Superior temporal gyrus (tissue), 1 donor: ENCODE data around the gene GATAD1.
A peak's percentile ranks its signal among the peaks of the same experiment; 100 is the strongest.
"Not testable (repeated sequence)": the region's sequence is repeated elsewhere in the genome, so short reads cannot be mapped to it uniquely, and the experiment has no call there.

ENCODE experiments used
- DNase-seq: peaks from one replicate; pipeline ENCODE4 v3.0.0-alpha.2; 2016; ENCODE audit errors: extremely low spot score

Gene GATAD1

DNA sequence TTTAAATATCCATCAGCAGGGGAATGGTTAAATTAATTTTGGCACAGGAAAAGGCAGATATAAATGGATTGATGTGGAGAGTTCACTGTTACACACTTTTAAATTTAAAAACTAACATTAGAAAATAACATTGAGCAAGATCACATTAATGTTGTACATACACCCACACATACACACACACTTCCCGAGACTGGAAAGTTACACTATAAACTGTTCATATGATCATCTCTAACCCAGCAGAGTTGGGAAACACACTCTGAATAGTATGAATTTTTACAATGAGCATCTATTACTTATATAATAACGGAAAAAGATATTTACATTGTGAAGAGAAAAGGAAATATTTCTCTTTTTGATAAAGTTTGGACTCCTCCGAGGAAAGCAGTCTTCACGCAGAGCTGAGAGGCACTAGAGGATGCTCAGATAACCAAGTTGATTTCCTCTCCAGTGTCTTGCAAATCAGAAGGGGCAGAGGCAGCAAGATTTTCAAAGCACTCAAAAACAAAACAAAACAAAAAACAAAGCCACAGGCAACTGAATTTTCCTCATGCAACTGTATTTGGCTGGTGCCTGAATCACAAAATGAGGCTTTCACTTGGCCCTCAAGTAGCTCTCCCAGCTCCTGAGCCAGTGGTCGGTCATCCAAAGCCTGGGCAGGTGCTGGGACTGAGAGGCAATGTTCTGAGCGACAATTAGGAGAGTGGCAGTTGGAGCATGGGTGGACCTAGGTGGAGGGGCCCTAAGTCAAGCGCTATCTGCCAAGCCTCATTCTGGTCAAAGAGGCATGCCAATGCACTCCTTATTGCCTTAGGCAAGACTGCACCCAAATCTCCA is 10.5 kb upstream of the GATAD1 start:
- no peak for DNase-seq

DNA sequence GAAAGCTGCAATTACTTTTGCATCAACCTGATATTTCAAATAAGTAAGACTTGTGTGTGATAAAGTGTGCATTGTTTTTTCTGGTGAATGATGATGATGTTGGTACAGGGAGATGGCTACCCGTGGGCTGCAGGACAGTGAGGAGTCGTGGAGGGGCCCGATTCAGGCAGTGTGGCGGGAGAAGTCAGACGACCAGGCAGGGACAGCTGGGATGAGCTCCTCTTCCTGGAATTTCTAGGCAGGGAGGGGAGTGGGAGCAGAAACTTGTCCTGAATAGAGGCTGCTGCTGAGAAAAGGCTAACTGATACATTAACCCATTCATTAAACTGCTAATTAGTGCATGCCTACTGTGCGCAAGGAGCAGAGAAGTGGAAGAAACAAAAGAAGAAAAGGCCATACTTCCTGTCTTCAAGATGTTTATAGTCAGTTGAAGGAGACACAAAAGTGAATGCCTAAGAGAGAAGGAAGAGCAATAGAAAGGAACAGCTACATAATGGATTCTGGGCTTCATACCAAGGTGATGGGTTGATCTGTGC is 9.3 kb upstream of the GATAD1 start:
- no peak for DNase-seq

DNA sequence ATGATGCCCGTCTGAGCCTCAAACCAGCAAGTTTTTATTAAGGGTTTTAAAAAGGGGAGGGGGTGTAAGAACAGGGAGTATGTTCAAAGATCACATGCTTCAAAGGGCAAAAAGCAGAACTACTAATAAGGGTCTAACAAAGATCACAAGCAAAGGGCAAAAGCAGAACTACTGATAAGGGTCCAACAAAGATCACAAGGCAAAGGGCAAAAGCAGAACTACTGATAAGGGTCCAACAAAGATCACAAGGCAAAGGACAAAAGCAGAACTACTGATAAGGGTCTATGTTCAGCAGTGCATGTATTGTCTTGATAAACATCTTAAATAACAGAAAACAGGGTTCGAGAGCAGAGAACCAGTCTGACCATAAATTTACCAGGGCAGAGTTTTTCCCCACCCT is 4.6 kb upstream of the GATAD1 start:
- DNase-seq = not testable (repeated sequence)

DNA sequence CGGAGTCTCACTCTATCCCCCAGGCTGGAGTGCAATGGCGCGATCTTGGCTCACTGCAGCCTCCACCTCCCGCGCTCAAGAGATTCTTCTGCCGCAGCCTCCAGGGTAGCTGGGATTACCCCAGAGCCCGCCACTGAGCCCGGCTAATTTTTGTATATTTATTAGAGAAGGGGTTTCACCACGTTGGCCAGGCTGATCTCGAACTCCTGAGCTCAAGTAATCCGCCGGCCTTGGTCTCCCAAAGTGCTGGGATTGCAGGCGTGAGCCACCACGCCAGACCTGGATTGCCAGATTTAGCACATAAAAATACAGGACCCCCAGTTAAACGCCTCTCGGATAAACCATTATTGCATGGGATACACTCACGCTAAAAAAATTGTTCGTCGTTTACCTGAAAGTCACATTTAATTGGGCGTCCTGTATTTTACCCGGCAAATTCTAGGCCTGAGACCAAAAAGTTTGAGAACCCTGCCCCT is 375 bp upstream of the GATAD1 start:
- DNase-seq = no peak

DNA sequence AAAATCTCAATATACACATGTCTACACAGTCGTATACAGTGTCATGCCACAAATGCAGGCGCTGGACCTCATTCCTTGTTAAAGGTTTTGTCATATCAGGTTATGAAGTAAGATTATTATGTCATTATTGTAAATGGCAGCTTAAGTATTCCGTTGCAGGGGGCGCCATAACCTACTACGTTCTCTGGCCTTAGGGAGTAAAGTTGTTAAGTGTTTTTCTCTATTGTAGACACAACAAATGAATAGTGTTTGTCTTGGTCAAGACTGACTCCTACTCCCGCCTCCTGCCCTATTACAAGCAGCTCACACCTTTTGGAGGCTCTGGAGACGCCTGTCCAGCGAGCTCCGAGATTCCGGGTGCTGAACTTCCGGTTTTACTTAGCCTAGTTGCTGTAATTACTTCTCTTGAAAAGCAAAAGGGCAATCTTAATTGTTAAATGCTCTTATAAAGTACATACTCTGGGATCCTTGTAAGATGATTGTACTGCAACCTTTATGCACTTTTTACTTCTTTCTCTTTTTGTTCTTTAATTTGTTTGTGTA is 994 bp downstream of the GATAD1 start:
- peak; percentile 83 for DNase-seq

DNA sequence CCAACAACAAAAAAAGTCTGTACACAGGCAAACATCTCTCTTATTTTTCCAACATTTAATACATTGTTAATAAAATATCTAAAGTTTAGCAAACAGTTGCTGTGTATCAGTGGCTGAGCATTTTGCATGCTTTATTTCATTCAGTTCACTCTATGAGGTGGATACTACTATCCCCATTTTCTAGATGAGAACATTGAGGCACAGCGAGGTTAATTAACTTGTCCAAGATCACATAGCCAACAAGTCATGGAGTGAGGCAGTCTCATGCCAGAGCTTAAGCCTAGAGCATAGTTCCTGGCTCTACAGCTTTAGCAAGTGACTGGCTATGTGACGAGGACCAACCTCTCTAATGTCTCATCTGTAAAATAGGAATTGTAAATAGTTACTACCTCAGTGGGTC is 4.4 kb downstream of the GATAD1 start:
- no peak for DNase-seq

DNA sequence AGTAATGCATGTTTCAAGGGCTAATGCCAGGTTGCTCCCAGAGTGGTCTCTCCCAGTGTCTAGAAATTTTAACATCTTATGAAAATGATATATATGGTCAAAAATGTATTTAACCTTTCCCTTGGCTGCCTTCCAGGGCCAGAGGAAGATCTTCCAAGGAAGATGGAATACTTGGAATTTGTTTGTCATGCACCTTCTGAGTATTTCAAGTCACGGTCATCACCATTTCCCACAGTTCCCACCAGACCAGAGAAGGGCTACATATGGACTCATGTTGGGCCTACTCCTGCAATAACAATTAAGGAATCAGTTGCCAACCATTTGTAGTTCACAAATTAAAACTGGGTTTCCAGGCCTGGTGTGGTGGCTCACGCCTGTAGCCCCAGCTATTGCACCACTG is 9.0 kb downstream of the GATAD1 start:
- no peak for DNase-seq

DNA sequence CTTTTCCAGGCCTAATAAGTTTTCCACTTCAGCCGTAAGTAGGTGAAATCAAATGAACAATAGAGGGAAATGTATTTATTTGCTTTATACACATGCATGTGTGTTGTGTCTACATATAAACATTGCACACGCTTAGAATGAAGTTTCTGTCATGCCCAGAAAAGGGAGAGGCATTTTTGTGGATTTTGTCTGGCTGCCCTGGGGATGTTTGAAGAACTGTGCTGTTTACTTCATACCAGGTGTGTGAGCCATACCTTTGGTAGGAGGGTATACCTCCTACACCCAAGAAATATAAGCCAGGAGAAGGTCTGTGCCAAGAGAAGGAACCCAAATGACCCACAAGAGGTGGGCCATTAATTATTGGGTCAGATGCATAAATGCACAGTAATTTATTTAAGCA is 12.8 kb downstream of the GATAD1 start:
- no peak for DNase-seq

DNA sequence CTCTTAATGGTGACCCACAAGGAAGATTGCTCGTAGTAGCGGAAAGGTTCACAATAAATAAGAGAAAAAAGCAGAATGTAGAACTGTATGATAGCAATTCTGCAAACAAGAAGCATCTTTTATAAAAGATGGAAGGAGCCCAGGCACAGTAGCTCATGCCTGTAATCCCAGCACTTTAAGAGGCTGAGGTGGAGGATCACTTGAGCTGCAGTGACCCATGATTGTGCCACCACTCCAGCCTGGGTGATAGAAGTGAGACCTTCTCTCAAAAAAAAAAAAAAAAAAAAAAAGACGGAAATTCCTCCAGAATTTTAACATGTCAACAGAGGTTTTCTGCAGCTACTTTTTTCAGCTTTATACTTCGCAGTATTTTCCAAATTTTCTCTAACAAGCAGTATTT is 13.2 kb downstream of the GATAD1 start:
- no peak for DNase-seq

DNA sequence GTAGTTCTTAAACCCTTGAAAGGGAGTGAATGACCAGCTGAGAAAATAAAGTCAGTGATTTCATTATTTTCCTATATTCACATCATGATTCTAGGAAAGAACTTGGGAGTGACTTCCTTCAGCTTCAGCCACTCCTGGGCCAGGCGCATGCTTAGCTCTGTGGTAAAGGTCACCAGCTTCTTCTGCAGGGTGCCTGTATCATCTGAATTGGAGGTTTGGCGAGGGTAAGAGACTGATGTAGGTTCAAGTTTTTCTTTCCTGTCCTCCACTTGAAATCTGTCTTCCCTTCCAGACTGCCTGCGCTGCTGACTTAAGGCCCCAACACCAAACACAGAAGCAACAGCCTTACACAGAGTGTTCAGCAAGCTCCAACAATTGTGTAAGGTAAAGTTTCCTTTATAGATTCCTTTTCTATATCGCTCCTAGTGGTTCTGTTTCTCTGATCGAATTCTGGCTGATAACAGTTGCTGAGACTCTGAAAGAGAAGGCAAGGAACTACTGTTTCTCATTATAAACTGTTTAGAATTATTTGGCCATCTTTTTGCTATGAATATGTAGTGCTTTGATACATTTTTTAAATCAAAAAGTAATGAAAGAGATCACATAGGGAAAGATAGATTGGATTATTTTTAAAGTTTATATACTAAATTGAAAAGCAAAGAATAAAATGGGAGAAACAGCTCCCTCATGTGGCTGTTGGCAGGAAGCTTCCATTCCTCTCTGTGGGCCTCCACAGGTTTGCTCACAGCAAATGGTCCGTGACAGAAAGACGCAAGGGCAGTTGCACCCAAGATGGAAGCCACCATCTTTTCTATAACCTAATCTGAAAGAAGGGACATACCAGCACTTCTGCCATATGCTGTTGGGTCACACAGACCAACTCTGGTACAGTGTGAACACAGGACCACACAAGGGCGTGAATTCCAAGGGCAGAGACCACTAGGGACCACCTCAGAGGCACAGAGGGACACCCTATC is 14.0 kb downstream of the GATAD1 start:
- DNase-seq = peak; percentile 53

DNA sequence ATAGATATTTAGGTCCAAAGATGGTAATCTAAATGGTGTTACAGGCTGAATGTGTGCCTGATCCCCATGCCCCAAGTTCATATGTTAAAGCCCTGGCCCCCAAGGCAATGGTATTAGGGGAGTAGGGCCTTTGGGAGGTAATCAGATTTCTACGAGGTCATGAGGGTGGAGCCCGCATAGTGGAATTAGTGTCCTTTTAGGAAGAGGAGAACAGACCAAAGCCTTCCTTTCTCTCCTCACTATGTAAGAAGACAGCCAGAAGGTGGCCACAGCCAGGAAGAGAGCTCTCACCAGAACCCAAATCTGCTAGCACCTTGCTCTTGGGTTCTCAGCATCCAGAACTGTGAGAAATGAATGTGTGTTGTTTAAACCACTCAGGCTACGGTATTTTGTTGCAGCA is 15.3 kb downstream of the GATAD1 start:
- DNase-seq = no peak

DNA sequence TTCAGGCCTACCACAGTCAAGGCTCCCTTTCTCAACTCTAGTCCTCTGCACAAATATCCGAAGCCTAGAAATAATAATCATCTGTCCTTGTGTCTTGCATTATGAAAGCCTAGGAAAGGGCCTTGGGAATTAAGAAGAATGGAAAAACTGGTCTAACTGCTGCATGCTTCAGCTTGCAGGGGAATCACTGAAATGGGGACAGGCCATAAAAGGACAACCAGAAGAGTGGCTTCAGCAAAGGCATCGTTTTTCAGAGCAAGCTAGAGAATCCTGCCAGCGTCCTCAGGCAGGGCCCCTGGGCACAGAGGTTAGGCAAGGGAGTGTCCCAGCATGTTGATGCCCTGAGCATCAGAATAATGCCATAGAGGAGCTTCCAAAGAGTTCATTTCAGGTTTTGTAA is 17.2 kb downstream of the GATAD1 start:
- no peak for DNase-seq

DNA sequence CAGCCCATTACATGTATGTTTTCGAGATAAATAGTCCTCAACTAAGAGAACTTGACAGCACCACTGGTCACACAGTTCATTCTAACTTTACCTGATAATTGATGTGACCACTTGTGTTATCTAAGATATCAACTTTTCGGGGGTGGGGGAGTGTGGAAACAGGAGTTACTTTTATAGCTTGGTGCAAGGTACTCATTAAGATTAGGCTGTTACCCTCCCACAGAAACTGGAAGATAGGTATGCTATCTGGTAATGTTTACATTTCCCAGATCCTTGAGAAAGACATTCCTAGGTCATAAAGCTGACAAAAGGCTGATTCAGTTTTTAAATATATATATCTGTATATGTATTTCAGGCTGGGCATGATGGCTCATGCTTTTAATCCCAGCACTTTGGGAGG is 19.4 kb downstream of the GATAD1 start:
- no peak for DNase-seq

DNA sequence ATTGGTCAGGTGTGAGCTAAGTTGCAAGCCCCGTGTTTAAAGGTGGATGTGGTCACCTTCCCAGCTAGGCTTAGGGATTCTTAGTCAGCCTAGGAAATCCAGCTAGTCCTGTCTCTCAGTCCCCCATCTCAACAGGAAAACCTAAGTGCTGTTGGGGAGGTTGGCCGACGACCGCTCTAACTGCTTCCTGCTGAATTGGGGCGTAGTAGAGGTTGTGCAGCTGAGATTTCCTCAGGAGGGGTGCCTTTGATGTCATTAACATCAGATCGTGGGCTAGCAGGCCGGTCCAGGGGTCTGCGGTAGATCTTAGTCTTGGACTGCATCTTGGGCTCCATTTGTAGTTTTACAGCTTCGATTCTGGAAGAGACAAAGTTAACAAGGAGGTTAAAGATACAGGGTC is 21.3 kb downstream of the GATAD1 start:
- not testable (repeated sequence) for DNase-seq

DNA sequence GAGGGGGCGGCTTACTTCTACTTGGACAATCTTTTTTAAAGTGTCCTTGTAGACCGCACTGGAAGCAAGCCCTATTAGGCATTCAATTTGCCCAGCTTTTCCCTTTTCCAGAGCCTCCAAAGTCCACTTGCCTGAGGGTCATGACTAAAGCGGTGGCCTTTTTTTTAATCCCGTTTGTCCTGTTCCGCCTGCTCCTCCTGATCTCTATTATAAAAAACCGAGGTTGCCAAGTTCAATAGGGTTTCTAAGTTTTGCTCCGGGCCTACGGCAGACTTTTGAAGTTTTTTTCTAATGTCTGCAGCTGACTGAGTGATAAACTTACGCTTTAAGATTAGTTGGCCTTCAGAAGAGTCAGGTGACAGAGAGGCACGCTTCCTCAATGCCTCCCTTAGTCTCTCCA is 26.7 kb downstream of the GATAD1 start:
- DNase-seq = not testable (repeated sequence)

DNA sequence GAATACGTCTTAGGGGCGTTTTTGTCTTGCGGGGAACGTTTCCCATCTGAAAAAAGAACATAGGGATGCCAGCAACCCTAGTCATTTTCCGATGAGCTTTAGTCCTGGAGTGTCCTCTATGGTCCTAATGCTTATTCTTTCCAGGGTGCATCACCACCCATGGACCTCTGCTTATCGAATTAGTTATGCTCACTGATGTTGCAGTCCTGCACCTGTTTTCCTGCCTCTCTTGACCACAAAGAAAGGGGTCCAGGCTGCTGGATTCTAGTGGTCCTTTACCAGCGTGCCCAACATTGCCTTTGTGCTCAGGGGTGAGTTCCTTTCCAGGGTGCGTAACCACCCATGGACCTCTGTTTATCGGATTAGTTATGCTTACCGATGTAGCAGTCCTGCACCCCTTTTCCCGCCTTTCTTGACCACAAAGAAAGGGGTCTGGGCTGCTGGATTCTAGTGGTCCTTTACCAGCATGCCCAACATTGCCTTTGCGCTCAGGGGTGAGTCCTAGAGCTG is 28.0 kb downstream of the GATAD1 start:
- DNase-seq = not testable (repeated sequence)

DNA sequence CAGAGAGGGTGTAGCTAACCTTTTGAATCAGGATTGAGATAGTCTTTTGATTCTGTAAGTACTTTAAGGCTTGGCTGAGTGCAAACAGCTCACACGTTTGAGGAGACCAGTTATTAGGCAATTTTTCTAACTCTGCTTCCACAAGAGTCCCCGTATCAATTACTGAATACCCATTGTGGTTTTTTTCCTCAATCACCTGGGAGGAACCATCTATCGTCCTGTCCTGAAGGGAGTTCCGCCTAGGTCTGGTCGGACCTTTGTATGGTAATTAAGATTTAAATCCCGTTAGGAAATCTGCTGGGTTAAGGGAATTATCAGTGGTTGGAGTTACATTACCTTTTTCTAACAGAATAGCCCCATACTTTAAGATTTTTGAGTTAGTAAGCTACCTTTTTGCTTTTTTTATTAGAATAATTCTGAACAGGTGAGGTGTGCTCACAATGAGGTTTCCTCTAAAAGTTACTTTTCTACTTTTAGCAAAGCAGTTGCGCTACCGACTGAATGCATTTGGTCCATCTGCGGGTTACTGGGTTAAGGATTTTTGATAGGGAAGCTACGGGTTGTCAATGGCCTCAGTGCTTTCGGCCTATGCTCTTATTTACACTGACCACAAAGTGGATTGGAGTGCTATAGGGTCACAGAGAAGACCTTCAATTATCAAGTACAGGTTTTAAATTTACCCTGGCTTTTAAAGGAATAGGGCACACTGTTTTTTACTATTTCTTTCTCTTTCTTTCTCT is 28.7 kb downstream of the GATAD1 start:
- not testable (repeated sequence) for DNase-seq

DNA sequence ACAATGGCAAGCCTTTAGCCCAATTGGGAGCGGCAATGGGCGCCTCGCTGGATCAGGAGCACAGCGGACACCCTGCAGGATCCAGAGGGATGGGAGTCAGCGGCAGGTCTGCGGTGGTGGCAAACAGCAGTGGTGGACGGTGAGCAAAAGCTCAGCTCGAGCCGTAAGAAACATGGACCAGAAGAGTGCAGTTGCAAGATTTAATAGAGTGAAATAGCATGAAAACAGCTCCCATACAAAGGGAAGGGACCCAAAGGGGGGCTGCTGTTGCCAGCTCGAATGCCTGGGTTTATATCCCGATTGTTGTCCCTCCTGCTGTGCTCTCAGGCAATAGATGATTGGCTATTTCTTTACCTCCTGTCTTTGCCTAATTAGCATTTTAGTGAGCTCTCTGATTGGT is 30.4 kb downstream of the GATAD1 start, which contains the start of gene ERVW-1:
TSS of gene ERVW-1 (minus strand) at position 266 of the 400 bp plus-strand sequence. CDS start 7,565 bp downstream, outside the sequence.
- DNase-seq = not testable (repeated sequence)

DNA sequence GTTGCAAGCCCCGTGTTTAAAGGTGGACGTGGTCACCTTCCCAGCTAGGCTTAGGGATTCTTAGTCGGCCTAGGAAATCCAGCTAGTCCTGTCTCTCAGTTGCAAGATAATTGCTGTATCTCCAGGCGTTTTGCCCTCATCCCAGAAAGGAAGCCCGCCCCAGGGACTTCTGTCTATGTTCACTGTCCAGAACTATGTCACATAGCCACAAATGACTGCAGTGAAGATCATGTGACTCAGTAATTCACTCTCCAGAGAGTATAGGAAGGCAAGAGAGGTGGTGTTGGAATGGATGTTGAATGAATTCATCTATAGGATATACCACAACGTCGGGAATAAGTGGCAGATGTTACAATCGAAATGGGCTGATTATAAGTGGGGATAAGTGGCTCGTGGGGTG is 30.8 kb downstream of the GATAD1 start:
- no peak for DNase-seq

DNA sequence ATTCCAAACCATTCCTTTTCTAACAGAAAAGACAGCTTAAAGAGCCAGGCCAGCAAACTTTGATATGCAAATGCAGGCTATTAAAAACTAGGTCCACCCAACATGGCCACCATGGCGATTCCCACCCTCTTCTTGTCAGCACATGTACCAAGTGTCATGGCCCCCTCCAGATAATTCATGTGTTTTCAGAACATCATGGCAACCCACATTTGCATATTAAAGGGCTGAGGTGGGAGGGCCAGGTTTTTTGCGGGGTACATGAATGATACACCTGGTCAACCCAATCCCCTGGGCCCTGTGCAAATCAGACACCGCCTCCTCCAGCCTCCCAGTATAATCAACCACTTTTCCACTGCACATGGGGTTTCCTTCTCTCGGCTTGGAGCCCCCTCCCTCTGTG is 31.4 kb downstream of the GATAD1 start:
- DNase-seq = no peak

DNA sequence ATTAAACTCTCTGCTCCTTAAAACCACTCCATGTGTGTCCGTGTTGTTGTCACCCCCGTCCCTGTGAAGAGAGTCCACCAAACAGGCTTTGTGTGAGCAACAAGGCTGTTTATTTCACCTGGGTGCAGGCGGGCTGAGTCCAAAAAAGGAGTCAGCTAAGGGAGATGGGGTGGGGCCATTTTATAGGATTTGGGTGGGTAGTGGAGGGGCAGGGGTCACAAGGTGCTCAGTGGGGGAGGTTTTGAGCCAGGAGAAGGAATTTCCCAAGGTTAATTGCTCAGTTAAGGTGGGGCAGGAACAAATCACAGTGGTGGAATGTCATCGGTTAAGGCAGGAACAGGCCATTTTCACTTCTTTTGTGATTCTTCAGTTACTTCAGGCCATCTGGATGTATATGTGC is 31.9 kb downstream of the GATAD1 start:
- DNase-seq = not testable (repeated sequence)
